HG03469 (cell line): ENCODE results near the gene LCMT1.
"Not testable (repeated sequence)": the region's sequence is repeated elsewhere in the genome, so short reads cannot be mapped to it uniquely, and the experiment has no call there.

Experiments
- ATAC-seq: cut with Tn5 transposase; IDR thresholded peaks from one replicate; pipeline ENCODE4 v1.9.1; 2021; ENCODE audit warnings: mild to moderate bottlenecking, moderate library complexity, moderate number of reproducible peaks; ENCODE audit not compliant: unreplicated experiment

The LCMT1 gene

GRCh38 chr16:25093208-25094061, 18.1 kb upstream of the LCMT1 start:
- no peak for ATAC-seq

DNA sequence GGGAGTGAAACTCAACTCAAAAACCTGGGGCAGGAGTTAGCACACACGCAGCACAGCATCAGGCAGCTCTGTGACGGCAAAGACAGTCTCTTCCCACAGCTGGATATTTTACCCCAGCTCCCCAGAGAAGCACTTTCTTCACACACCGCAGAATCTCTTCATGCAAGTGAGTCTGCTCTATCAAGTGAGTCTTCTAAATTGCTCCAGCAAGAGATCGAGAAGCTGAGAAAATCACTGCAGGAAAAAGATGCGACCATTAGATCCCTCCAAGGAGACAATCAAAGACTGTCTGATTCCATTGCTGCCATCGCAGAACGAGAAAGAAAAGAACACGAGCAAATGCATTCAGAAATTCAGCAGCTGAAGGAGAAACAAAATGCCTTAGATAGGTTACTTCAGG, 16.9 kb upstream of the LCMT1 start:
- ATAC-seq, result no peak

DNA sequence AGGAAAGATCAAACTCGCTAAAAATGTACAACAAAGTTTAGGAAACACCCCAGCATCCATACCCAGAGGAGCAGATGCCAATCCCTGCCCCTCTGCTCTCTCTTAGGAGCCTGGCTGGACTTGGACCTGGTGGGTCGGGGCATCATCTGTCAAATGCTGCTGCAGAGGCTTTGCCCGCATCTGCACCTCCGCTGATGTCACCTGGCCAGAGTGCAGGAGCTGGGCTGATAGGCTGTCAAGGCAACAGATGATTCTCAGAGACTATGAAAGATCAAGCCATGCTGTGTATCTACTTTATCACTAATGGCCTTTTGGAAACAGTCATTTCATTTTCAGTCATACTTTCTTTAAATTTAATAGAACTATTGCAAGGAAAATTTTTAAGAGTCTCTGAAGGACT, 15.9 kb upstream of the LCMT1 start:
- ATAC-seq, result no peak

- ATAC-seq, result no peak
Observed at GRCh38 chr16:25097276-25097975, 14.1 kb upstream of the LCMT1 start.

GRCh38 chr16:25100511-25100910, 11.0 kb upstream of the LCMT1 start:
- ATAC-seq, result no peak

DNA sequence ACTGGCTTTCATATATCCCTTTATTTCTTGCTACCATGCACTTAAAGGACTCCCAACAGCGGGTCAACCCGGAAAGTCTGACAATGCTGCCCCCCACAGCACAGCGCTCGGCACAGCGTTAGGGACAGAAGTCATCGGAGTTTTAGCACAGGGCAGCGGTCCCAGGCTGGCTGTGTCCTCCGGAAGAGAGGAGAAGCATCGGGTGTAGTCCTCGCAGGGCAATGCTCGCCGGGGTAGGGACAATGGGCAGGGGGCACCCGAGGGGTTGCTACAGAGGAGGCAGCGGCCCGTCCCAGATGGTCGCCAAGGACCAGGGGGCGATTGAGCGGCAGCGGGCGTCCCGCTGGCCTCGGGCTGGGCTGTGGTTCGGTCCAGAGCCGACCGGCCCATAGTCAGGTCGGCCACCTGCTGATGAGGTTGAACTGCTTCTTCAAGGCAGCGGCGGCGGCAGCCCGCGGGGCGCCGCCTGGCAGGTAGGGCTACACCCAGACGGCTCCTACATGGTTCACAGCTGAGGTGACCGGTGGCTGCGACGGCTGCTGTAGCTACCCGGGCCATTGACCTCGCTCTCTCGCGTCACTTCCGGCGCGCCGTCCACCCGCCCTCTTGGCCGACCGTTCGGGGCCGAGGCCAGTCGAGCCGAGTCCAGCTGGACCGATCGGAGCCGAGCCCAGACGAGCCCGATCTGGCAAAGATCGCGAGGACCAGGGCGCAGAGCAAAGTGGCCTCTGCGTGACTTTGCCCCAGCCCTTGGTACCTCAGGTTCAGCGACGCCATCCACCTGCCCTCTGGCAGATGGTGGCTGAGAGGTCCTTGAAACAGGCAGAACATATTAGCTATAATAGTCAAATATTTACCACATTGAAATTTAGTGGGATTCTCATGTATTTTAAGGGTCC, 4.7 kb upstream of the LCMT1 start:
- no peak for ATAC-seq

GRCh38 chr16:25107466-25107792, 4.1 kb upstream of the LCMT1 start:
- ATAC-seq, result no peak

DNA sequence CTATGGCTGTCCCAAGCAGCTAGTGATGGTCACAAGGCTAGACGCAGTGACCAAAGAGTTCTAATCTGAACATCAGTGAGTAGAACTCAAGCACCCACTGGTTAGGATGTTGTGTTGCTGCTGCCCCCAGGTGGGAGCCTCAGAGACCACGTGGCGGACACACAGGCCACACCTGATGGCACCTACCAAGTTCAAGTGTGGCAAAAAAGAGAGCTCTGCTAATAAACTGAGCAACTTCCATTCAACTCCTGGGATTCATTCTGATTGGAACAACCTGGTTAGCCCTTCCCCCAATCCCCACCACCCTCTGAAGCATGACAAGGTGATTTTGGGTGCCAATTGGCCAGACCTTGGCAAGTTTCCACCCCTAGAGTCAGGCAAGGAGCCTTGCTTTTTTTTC, 3.5 kb upstream of the LCMT1 start:
- ATAC-seq, result no peak

DNA sequence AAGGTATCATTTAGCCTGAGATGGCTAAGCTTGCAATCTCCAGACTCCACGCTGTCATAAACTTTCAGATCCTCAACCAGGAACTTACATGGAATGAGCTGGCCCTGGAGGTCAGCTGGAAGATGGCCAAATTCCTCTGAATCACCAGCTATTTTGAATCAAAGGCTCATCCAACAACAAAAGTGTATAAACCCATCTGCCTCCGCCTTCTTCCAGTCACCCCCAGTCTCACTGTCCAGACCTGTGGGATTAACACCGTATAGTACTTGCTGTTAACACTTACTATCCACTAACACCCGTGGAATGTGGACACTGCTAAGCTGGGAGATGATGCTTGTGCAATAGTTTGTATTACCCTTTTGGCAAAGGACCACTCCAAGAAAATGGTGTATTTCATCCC, 1.9 kb upstream of the LCMT1 start:
- no peak for ATAC-seq

- ATAC-seq, result no peak
Observed at GRCh38 chr16:25110387-25110947, 1.1 kb upstream of the LCMT1 start.

DNA sequence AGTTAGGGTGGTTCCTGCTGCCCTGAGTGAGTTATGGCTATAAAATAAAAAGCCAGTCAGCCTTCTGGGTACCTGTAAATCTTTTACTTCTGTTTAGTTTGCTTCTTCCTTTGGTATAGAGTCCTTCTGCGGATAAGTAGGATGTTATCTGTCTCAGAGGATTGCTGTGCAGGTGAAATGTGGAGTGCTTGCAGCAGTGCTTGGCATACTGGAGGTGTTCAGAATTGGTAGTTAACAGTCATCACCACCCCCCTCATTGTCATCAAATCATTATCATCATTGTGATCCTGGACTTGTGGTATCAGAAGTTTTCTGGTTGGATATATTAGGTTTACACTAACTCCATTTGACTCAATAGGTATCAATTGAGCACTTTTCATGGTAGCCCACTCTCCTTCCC, 2.6 kb downstream of the LCMT1 start:
- ATAC-seq, result no peak

DNA sequence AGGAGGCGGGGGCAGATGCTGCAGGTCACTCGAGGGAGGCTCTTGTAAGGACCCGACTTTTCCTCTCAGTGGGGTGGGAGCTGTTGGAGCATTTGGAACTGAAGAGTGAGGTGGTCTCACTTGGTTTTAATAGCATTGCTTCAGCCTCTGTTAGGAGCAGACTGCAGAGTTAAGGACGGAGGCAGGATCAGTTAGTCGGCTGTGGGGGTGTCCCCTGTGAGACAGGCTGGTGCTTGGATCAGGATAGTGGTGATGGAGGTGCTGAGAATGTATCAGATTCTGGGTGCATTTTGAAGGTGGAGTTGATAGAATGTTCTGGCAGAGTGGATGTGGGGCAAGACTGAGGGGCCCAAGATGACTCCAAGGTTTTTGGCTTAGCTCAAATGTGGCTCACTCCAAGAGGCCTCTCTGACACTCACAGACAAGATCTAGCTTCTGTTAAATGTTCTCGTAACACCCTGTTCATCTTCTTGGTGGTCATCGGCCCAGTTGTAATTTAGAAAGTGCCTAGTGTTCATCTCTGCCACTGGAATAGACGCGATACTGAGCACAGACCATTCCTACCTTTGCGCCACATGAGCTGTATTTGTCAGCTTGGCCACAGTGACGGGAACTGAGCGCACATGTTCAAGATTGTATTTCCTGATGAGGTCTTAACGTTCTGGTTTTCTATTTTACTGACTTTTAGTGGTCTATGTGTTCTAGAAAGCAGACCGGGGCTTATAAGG, 7.5 kb downstream of the LCMT1 start:
- no peak for ATAC-seq

DNA sequence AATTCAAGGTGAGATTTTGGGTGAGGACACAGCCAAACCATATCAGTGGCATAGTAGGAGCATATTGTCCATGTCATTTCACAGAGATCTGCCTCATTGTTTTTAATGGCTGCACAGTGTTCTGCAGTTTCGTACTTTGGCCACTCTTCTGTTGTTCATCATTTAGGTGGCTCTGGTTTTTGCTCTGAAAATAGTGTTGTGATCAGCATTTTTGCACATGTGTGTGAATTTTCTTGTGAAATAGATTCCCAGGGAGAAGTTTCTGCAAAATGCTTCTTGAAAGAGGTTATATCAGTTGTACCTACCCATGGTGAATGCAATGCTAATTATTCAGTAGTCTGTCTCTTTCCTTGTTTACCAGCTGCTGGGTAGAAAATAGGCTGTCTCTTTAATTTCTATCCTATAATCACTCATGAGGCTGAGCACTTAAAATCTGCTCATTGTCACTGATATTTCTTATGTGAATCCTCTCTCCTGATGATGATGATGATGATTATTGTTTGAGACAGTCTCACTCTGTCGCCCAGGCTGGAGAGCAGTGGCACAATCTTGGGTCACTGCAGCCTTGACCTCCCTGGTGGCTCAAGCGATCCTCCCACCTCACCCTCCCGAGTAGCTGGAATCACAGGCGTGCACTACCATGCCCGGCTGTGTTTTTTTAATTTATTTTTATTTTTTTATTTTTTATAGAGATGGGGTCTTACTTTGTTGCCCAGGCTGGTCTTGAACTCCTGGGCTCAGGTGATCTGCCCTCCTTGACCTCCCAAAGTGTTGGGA, 10.5 kb downstream of the LCMT1 start:
- ATAC-seq, result no peak

DNA sequence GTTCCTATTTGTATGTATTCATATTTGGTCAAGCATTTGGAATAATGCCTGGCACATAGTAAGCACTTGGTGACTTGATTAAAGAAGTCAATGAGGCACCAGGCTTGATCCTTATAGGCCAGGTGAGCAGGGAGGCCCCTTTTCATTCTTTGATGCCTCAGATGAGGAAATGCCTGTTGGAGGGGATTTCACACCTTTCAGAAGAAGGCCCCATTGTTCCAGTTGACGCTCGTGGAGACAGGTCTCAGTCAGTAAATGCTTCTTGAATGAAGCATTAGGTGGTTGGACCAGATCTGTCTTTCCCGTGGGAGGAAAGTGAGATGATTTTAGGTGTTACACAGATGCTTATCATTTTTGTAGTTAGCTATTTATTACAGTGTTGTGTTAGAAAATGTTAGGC, 13.0 kb downstream of the LCMT1 start:
- no peak for ATAC-seq

DNA sequence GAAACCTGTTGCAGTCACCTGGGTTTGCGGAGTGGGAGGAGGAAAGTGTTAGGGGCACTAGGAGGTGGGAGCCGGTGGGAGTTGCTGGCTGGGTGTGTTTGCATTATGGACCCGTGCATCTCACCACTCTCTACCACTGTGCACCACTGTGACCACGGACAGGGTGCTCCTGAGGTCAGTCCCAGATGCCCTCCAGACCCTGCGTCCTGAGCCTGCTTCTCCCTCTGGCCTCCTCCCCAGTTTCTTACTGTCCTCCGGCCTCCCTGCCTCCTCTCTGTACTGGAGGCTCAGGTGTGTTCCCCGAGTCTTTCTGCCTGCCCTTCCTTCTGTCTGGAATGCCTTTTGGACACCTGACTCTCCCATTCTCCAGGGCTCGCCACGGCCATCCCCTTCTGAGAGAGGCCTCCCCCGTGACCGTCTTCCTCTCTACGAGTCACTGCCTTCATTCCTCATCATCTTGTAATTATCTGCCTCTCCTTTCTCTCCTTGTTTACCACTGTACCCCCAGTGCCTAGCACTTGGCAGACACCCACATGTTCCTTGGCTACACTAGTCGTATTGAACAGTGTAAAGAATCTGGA, 14.6 kb downstream of the LCMT1 start:
- ATAC-seq, result not testable (repeated sequence)

DNA sequence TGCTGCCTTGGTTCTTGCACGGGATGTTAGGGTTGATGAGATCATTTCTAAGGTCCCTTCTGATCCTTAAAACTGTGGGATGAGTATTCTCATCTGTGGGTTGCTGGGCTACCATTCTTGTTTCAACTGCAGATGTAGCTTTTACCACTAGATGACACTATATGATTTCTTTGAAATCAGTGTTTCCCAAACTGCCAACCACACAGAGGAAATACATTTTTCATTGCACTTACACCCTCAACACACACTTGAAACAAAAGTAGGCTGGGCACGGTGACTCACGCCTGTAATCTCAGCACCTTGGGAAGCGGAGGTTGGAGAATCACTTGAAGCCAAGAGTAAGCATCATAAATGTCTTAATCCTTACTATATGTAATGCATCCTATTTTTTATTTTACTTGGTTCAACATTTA, 15.3 kb downstream of the LCMT1 start:
- ATAC-seq, result no peak

DNA sequence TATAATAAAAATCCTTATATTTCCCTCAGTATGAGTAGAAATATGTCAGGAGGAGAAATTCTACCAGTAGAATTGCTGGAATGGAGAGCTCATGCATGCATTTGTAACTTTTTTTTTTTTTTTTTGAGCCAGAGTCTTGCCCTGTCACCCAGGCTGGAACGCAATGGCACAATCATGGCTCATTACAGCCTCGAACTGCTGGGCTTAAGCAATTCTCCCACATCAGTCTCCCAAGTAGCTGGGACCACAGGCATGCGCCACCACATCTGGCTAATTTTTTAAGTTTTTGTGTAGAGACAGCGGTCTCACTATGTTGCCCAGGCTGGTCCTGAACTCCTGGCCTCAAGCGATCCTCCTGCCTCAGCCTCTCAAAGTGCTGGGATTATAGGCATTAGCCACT, 21.2 kb downstream of the LCMT1 start:
- not testable (repeated sequence) for ATAC-seq

- ATAC-seq, result no peak
Observed at GRCh38 chr16:25134166-25134700, 22.7 kb downstream of the LCMT1 start.

DNA sequence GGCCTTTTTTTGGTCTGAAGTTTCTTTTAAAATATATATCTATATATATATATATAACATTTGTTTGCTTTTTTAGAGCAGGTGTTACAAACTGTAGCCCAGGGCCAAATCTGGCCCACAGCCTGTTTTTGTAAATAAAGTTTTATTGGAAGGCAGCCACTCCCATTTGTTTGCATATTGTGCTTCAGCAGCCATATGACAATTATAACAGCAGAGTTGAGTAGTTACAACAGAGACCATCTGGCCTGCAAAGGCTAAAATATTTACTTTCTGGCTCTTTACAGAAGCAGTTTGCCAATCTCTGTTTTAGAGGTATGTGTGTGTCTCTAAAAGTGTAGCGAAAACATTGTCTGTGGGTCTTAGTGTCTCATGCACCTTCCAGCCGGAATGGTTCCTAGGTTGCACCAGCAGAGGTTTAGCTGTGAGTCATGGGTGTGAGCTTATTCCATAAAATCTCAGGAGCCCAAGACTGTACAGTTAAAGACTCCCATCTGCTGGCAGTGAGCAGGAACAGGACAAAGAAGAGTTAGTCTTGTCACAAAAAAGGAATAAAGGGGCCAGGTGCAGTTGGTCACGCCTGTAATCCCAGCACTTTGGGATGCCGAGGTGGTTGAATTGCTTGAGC, 23.8 kb downstream of the LCMT1 start:
- no peak for ATAC-seq
